ENCODE results near the gene GNPTAB. TPM values are rescaled to one million over a fixed set of nuclear protein-coding genes. Genes with fewer than 3 reads are reported as not detected.

The GNPTAB gene
- total RNA-seq, 4 donors from 2014 or later: 26.5 to 40.8 (median 36.6) TPM

GRCh38 chr12:101852998-101853397 lies 22.2 kb upstream of the GNPTAB start:
- Histone ChIP-seq H3K4me3 (replicated peaks in 1 of 3) (no peak overlapping the region), H3K36me3 (no peaks in the 10 kb centered on the region), H3K27me3 (no peaks in the 10 kb centered on the region), H3K4me1 (no peaks in the 10 kb centered on the region), H3K9me3 (no peaks in the 10 kb centered on the region), H3K27ac (no peak overlapping the region)
- TF ChIP-seq POLR2A (IDR thresholded peaks at IDR 0.05) (no peak), CTCF (IDR thresholded peaks at IDR 0.05) (no peak)
- intact Hi-C loops (cut with DNase I): no loop called here
- no peak for DNase-seq

GRCh38 chr12:101850199-101850598 lies 19.4 kb upstream of the GNPTAB start:
- Histone ChIP-seq H3K9me3 (no peaks in the 10 kb centered on the region), H3K36me3 (no peaks in the 10 kb centered on the region), H3K4me1 (no peaks in the 10 kb centered on the region), H3K27me3 (no peaks in the 10 kb centered on the region), H3K4me3 (replicated peaks in 1 of 3) (no peak overlapping the region), H3K27ac (no peak overlapping the region)
- no peak for TF ChIP-seq POLR2A (IDR thresholded peaks at IDR 0.05)
- no peak for TF ChIP-seq CTCF (IDR thresholded peaks at IDR 0.05)
- no peak for DNase-seq
- intact Hi-C loops (cut with DNase I): no loop called here
- 94 to 98% methylated on average over 1 of the region's 1 CpG for WGBS, 2 donors

- H3K27ac ChIP-seq: no peak overlapping the region
- WGBS, 2 donors: 58 to 64% methylated on average over 5 of the region's 5 CpGs
- H3K36me3 ChIP-seq: no peaks in the 10 kb centered on the region
- H3K27me3 ChIP-seq: no peaks in the 10 kb centered on the region
- H3K4me1 ChIP-seq: no peaks in the 10 kb centered on the region
- TF ChIP-seq POLR2A (IDR thresholded peaks at IDR 0.05) (no peak), CTCF (IDR thresholded peaks at IDR 0.05) (no peak)
- intact Hi-C loops (cut with DNase I): loop anchor here (10.0 kb wide), 2 partner anchors 283 to 433 kb away; no protein-coding TSS in a partner anchor
- H3K4me3 ChIP-seq (replicated peaks in 1 of 3): no peak overlapping the region
- H3K9me3 ChIP-seq: no peaks in the 10 kb centered on the region
- no peak for DNase-seq
These were observed 16.6 kb upstream of the GNPTAB start for GRCh38 chr12:101847325-101847724.

GRCh38 chr12:101845137-101845711 lies 14.5 kb upstream of the GNPTAB start:
- DNase-seq: no peak
- H3K4me3 ChIP-seq (replicated peaks in 1 of 3): no peak overlapping the region
- intact Hi-C loops (cut with DNase I): loop anchor here (10.0 kb wide), 2 partner anchors 280 to 430 kb away; no protein-coding TSS in a partner anchor

More at GRCh38 chr12:101845137-101845711, 14.5 kb upstream of the GNPTAB start:
- Histone ChIP-seq H3K9me3 (no peaks in the 10 kb centered on the region), H3K27me3 (no peaks in the 10 kb centered on the region), H3K36me3 (no peaks in the 10 kb centered on the region), H3K27ac (no peak overlapping the region), H3K4me1 (no peaks in the 10 kb centered on the region)
- TF ChIP-seq CTCF (IDR thresholded peaks at IDR 0.05): no peak
- no peak for TF ChIP-seq POLR2A (IDR thresholded peaks at IDR 0.05)
- WGBS, 2 donors: 76 to 81% methylated on average over 5 of the region's 5 CpGs
